AG09319 (cell line): Measurements from ENCODE around the gene ZNF80.
"Not testable (repeated sequence)": the region's sequence is repeated elsewhere in the genome, so short reads cannot be mapped to it uniquely, and the experiment has no call there.

Experiments used
- DNase-seq: peaks from one replicate; pipeline ENCODE4 v3.0.0-alpha.2; 2010; ENCODE audit warnings: low read depth; ENCODE audit errors: extremely low read depth
- TF ChIP-seq, protein P1 (sequence below): IDR thresholded peaks from 2 replicates; pipeline ENCODE4 v1.5.1; 2011; ENCODE audit warnings: low read depth, mild to moderate bottlenecking, inconsistent platforms, low read length, moderate library complexity

The ZNF80 gene

DNA sequence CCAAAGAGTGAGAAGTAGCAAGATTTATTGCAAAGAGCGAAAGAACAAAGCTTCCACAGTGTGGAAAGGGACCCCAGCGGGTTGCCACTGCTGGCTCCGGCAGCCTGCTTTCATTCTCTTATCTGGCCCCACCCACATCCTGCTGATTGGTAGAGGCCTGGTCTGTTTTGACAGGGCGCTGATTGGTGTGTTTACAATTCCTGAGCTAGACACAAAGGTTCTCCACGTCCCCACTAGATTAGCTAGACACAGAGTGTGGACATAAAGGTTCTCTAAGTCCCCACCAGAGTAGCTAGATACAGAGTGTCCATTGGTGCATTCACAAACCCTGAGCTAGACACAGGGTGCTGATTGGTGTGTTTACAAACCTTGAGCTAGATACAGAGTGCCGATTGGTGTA lies at the start of gene ZNF80:
Gene ZNF80 (minus strand): TSS at position 101 of the 400 bp plus-strand sequence. CDS start 504 bp downstream, outside the sequence.
- DNase-seq: not testable (repeated sequence)

DNA sequence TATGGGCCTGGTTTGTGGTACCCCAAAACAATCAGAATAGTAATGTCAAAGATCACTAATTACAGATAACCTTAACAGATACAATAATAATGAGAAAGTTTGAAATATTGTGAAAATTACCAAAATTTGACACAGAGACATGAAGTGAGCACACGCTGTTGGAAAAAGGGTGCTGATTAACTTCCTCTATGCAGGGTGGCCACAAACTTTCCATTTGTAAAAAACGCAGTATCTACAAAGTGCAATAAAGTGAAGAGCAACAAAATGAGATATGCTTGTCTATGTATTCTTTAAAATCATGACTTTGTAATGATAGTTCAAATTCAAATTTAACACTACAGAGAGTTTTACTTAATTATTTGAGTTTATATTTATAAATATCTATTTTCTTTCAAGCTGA lies 48.9 kb upstream of the ZNF80 start:
- TF ChIP-seq, protein P1, sequence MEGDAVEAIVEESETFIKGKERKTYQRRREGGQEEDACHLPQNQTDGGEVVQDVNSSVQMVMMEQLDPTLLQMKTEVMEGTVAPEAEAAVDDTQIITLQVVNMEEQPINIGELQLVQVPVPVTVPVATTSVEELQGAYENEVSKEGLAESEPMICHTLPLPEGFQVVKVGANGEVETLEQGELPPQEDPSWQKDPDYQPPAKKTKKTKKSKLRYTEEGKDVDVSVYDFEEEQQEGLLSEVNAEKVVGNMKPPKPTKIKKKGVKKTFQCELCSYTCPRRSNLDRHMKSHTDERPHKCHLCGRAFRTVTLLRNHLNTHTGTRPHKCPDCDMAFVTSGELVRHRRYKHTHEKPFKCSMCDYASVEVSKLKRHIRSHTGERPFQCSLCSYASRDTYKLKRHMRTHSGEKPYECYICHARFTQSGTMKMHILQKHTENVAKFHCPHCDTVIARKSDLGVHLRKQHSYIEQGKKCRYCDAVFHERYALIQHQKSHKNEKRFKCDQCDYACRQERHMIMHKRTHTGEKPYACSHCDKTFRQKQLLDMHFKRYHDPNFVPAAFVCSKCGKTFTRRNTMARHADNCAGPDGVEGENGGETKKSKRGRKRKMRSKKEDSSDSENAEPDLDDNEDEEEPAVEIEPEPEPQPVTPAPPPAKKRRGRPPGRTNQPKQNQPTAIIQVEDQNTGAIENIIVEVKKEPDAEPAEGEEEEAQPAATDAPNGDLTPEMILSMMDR: no peak
- DNase-seq: no peak

DNA sequence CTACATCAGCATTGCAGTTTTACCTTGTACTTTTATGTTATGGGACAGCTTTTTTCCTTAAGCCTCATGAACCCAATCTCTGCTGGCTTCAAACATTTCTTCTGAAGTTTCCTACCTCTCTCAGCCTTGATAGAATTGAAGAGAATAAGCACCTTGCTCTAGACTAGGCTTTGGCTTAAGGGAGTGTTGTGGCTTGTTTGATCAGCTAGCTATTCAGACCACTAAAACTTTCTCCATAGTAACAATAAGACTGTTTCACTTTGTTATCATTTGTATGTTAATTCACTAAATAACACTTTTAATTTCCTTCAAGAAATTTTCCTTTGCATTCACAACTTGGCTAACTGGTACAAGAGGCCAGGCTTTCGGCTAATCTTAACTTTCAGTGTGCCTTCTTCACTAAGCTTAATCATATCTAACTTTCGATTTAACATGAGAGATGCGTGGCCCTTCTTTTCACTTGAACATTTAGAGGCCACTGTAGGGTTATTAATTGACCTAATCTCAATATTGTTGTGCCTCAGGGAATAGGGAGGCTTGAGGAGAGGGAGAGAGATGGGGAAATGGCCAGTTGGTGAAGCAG lies 48.4 kb upstream of the ZNF80 start:
- TF ChIP-seq, protein P1: no peak
- no peak for DNase-seq

DNA sequence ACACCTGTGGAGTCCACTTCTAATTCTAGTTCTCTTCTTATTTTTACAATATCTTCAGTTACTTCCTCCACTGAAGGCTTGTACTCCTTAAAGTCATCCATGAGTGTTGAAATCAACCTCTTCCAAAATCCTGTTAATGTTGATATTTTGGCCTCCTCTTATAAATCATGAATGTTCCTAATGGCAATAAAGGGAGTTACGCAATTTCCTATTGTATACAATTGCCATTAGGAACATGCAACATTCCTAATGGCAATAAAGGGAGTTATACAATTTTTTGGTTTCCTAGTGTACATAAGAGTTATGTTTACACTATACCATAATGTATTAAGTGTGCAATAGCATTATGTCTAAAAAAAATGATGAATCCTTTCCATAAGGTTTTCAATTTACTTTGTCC lies 47.3 kb upstream of the ZNF80 start:
- DNase-seq: no peak

DNA sequence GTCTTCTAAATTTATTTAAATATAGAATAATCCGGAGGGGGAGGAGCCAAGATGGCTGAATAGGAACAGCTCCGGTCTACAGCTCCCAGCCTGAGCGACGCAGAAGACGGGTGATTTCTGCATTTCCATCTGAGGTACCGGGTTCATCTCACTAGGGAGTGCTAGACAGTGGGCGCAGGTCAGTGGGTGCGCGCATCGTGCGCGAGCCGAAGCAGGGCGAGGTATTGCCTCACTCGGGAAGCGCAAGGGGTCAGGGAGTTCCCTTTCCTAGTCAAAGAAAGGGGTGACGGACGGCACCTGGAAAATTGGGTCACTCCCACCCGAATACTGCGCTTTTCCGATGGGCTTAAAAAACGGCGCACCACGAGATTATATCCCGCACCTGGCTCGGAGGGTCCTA lies 39.5 kb upstream of the ZNF80 start:
- DNase-seq: not testable (repeated sequence)

More for the DNA sequence above, 47.3 kb upstream of the ZNF80 start:
- TF ChIP-seq, protein P1: no peak

DNA sequence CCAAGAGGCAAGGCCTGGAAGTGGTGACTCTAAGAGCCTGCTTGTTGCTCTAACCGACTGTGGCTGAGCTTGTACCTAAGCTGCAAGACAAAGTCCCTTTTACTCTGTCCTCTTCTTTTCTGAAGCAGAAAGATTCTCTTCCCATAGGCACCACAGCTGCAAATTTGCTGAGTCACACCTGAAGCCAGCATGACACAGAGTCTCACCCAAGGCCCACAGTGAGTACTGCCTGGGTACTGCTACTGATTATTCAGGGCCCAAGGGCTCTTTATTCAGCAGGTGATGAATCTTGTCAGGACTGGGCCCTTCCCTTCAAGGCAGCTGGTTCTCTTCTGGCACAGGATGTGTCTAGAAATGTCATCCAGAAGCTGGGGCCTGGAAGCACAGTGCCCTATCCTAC lies 37.6 kb upstream of the ZNF80 start:
- no peak for DNase-seq
- TF ChIP-seq, protein P1: no peak

DNA sequence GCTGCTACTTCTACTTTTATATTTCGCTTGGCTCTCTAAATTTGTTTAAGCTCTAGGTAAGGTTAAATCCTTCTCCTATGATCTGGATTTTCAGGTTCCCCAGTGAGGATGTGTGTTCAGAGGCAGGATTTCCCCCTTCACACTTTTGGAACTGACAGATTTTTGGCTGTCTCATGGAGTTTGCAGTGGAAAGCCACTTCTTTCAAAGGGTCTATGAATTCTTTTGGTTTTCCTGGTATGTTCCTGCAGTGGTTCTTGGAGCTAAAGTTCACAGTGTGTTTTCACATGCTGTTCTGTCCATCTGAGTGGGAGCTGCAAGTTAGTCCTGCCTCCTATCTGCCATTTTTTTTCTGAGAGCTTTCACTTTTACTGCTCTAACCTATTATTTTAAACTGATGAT lies 34.9 kb upstream of the ZNF80 start:
- TF ChIP-seq, protein P1: no peak
- DNase-seq: no peak

DNA sequence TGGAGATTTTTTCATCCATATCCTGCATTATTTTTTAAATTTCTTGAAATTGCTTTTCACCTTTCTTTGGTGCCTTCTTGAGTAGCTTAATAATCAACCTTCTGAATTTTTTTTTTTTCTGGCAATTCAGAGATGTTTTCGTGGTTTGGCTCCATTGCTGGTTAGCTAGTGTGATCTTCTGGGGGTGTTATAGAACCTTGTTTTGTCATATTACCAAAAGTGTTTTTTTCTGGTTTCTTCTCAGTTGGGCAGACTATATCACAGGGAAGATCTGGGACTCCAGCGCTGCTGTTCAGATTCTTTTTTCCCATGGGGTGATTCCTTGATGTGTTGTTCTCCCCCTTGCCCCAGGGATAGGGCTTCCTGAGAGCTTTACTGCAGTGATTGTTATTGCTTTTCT lies 32.6 kb upstream of the ZNF80 start:
- TF ChIP-seq, protein P1: no peak

DNA sequence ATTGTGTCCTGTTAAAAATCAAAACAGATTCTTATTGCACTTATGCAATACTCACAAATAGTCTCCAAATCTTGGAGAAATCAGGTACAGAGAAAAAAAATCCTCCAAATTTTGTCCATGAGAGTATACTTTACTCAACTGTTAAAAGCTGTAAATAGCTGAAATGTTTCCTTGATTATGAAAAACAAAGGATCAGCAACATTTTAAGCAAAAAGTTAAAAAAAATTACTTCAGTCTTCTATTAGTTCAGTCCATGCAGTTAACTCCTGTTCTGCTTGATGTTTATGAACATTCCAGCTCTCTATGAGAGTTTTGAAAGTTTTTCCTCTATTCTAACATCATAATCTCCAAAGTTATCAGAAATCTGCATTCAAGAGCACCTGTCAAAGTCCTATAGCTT lies 22.8 kb upstream of the ZNF80 start:
- TF ChIP-seq, protein P1: no peak
- no peak for DNase-seq

More for the DNA sequence above, 32.6 kb upstream of the ZNF80 start:
- DNase-seq: no peak
